AG09319 (cell line): ENCODE results near the gene SLX9.
"Not testable (repeated sequence)": the region's sequence is repeated elsewhere in the genome, so short reads cannot be mapped to it uniquely, and the experiment has no call there.

ENCODE experiments used
- DNase-seq: peaks from one replicate; pipeline ENCODE4 v3.0.0-alpha.2; 2010; ENCODE audit warnings: low read depth; ENCODE audit errors: extremely low read depth
- CTCF ChIP-seq: IDR thresholded peaks from 2 replicates; pipeline ENCODE4 v1.5.1; 2011; ENCODE audit warnings: low read depth, mild to moderate bottlenecking, inconsistent platforms, low read length, moderate library complexity

The SLX9 gene

GRCh38 chr21:44908908-44909307, 30.9 kb upstream of the SLX9 start:
- no peak for DNase-seq
- TF ChIP-seq CTCF = no peak

GRCh38 chr21:44909719-44910118, 30.1 kb upstream of the SLX9 start:
- no peak for DNase-seq

GRCh38 chr21:44910229-44911067, 29.4 kb upstream of the SLX9 start:
- no peak for TF ChIP-seq CTCF
- DNase-seq = no peak

More at GRCh38 chr21:44909719-44910118, 30.1 kb upstream of the SLX9 start:
- no peak for TF ChIP-seq CTCF

- no peak for DNase-seq
- no peak for TF ChIP-seq CTCF
Measured at GRCh38 chr21:44911068-44911383, 28.8 kb upstream of the SLX9 start.

- no peak; the same call in 1 of the 2 replicates for TF ChIP-seq CTCF
- DNase-seq = no peak
Measured at GRCh38 chr21:44911384-44912157, 28.3 kb upstream of the SLX9 start.

GRCh38 chr21:44912158-44912473, 27.7 kb upstream of the SLX9 start:
- no peak for TF ChIP-seq CTCF
- DNase-seq = no peak

GRCh38 chr21:44912506-44913412, 27.1 kb upstream of the SLX9 start:
- DNase-seq = not testable (repeated sequence)
